Stimulated activated CD4-positive, alpha-beta T cell treated with anti-CD3 and anti-CD28 coated beads, Interleukin-2, amount 100 ng/mL, for 4 hours (primary cell): ENCODE measurements around the gene VOPP1.
"Not testable (repeated sequence)": the region's sequence is repeated elsewhere in the genome, so short reads cannot be mapped to it uniquely, and the experiment has no call there.

Source experiments
- DNase-seq: peaks from one replicate; pipeline ENCODE4 v3.0.0-alpha.2; 2020; ENCODE audit warnings: low read depth

VOPP1 gene

DNA sequence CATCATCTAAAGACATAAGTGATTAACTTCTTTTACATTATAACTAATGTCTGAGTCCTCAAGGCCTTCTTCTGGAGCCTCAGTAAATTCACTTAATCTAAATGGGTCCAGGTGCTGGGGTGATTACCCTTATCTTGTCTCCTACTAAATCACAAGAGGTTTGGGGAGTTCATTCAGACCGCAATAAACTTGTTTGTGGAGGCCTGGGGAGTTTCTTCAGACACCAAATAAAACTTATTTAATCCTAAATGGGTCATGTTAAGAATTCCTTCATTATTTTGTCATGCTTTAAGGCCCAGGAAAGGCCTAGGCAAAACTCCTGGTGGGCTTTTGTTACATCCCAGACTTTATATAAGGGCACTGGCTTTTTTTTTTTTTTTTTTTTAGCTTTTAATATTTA lies 62.1 kb downstream of the VOPP1 start:
- not testable (repeated sequence) for DNase-seq

DNA sequence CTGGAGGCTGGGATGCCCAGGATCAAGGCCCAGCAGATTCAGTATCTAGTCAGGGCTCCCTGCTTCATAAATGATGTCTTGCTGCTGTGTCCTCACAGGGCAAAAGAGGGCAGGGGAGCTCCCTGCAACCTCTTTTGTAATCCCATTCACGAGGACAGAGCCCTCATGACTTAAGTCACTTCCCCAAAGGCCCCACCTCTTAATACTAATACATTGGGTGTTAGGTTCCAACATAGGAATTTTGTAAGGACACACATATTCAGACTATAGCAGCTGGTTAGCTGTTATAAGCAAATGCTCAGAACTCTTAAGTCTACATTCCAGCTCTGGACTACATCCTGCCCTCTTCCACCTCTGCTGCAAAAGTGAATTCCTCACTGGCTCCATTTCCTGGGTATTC lies 63.0 kb downstream of the VOPP1 start:
- DNase-seq: no peak

DNA sequence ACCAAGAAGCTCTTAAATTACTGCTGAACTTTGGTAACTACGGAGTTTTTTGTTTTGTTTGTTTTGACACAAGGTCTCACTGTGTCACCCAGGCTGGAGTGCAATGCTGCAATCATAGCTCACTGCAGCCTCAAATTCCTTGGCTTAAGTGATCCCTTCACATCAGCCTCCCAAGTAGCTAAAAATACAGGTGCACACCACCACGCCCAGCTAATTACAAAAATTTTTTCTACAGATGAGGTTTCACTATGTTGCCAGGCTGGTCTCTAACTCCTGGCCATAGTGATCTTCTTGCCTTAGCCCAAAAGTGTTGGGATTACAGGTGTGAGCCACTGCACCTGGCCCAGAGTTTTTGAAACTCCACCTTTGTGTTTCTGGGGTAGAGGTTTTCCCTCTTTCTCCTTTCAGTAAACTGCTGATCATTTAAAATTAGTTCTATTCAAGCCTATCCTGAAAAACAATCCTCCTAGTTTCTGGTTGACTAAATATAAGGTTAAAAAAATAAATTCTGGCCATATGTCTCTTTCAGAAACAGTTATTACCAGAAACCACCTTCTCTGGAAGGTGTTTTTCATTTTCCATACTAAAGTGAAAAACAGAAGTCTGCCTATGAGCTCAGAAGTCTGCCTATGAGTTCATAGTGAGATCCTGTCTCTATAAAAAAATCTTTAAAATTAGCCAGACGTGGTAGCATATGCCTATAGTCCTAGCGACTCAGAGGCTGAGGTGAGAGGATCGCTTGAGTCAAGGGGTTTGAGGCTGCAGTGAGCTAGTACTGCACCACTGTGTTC lies 63.9 kb downstream of the VOPP1 start:
- DNase-seq: no peak

- DNase-seq: no peak
Measured at GRCh38 chr7:55507743-55508142, 64.6 kb downstream of the VOPP1 start.

DNA sequence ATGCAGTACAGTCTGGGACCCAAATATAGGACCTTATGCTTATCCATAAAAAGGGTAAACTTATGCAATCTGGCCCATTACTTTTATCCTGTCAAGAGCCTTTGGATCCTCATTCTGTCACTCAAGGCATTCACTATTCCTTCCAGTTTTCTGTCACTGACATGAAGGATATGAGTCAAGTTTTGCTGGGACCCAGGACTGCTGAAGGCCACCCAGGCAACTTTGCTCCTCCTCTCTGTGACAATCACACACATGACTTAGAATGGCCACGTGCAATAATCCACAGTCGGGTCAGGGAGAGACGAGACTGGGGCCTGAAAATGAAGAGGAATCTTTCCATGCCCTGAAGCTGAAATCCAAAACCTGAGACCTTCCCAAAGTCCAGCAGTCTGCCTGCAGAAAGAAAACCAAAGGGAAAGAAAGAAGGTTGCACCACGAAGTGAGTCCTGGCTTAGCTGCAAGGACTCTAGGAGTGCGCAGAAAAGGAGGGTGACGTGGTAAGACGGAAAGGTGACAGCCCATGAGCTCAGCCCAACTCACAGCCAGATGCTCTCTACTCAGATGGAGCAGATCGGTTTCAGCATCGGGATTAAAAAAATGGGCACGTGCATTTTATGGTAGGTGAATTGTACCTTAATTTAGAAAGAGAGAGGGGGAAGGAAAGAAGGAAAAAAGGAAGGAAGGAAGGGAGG lies 67.2 kb downstream of the VOPP1 start:
- no peak for DNase-seq

DNA sequence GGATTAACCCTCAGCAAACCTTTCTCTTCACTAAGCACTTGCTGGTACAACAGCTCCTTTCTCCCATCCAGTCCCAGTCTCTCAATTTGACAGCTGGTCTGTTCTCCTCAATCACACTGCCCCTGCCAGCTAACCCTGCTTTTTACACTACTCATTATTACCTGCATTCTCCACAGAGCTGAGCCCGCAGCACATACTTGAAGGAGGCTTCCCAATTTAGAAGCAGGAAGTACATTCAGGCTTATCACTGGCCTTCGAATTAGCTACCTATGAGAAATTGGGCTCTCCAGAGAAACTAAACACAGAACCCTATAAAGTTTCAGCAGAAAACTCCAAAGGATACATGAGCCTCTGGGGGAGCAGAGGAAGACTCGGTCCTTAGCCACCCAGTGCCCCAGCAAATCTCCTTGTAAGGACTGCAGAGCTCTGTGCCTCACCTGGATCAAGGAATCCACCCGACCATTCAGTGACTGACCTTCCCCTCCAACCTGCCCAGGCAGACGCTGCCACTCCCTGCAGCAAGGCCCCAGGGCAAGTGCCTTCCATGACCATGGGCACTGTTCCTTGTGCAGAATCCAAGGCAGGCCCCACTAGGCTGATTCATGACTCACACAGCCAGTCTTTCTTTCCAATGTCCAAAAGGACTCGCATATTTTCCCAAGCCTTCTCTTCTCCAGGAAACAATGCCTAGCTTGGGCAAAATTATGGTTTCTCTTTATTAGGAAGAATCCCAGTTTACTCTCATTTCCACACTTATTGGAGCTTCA lies 68.0 kb downstream of the VOPP1 start:
- no peak for DNase-seq

DNA sequence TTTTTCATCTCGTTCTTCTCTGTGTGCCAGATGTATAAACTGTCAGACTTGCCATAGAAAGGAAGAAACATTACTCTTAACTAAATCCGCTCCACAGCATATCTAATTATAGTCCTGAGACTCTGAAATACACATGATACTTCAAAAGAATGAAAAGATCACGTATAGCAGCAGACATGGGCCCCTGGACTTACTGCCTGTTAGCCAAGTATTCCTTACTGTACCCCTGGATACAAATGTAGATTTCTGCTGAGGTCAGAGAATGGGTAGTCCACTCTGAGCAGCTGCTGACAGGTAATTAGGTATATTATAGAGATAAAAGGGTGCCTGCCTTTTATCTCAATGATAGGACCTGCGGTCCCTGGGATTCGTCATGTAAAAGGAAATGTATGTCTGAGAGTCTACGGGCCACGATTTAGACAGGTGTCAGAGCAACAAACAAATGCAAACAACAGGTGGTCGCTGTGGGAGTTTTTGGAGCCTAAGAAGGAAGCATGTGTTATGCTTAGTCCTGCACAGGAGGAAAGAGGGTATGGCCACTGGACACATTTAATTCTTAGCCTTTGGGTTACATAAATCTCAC lies 69.4 kb downstream of the VOPP1 start:
- DNase-seq: no peak

DNA sequence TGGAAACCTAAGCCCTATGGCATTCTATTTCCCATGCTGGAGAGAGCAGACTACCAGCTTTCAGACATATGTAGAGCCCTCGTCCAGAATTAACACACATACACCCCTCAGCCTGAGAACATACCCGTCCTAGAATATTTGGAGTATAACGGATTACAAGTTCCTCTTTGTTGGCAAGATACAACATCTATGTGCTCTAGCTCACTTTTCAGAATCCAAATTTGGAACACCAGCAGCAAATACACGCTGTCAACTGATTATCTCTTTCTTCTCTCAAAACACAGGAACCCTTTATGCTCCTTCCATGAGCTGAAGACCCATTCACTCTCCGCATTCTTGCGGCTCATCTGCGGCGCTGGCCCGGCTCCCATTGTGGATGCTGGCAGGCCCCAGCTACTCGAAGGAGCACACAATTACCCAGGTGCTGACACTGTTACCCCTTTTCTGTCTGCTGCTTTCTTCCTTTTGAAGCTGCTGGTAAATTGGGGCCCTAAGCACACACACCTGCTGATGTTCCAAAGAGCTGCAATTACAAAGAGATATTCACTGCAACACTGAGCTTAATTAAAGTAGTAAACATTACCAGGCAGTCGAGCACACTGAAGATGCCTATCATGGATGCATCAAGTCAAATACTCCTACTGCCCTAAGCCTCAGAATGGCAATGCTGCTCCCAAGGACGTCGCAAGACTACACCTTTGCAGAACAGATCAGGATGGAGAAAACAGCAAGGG lies 70.0 kb downstream of the VOPP1 start:
- DNase-seq: no peak

GRCh38 chr7:55501611-55502010 lies 70.7 kb downstream of the VOPP1 start:
- no peak for DNase-seq

DNA sequence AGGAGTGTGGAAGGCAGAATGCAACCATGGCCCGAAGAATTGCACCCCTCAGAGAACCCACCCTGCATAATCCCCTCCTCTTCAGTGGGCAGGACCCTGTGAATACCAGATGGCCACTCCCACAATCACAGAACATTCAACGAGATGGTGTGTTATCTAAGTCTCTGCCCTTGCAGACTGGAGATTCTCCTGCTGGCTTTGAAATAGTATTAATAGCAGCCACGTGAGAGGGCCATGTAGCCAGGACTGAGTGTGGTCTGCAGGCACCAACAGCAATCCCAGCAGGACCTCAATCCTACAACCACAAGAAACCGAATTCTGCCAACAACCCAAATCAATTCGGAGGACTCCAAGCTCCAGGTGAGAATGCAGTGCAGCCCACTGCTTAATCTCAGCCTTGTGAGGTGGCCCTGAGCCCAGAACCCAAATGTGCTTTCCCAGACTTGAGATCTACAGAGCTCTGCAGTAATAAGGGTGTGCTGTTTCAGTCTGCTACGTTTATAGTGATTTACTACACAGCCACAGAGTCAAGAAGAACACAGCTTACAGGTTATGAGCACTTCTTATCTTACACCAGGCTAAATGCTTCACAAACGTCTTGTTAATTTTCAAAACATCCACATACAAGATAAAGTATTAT lies 72.1 kb downstream of the VOPP1 start:
- DNase-seq: no peak

- no peak for DNase-seq
Measured at GRCh38 chr7:55499591-55499990, 72.7 kb downstream of the VOPP1 start.

DNA sequence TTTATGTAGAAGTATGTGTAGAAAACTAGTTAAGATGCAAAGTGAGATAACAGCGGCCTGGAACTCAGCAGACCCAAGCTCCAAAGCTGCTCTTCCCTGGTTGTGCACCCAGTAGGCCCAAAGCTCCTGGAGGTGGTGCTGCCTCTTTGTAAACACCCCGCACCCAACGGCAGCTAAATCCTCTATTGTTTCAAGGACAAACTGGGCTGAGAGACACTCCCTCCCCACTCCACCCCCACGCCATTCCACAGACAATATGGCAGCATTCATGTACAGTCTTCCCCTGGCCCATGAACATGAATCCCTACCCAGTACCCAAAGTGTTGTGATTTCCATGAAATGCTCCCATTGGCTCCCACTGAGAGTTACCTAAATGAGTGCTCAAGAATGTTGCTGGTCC lies 73.5 kb downstream of the VOPP1 start:
- no peak for DNase-seq

GRCh38 chr7:55498142-55498541 lies 74.2 kb downstream of the VOPP1 start:
- no peak for DNase-seq

GRCh38 chr7:55497521-55497920 lies 74.8 kb downstream of the VOPP1 start:
- no peak for DNase-seq

GRCh38 chr7:55496906-55497305 lies 75.4 kb downstream of the VOPP1 start:
- DNase-seq: no peak

- no peak for DNase-seq
Measured at GRCh38 chr7:55494951-55495350, 77.4 kb downstream of the VOPP1 start.

GRCh38 chr7:55493408-55493807 lies 78.9 kb downstream of the VOPP1 start:
- no peak for DNase-seq

DNA sequence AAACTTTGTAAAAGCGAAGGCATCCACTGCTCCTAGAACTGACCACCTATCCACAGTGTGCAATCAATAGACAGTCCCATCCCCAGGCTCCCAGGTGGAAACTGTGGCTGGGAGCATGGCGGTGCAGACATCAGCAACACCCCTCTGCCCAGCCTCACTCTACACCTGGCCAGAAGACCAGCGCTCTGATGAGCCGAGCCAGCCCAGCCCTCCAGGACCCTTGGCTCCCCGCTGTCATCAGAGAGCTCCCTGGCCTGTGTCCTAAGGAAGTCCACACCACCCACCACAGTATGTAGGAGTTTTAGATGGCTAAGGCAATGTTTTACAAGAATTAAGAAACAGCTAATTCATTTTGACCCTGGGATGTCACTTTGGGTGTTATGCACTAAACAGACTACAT lies 81.0 kb downstream of the VOPP1 start:
- no peak for DNase-seq

DNA sequence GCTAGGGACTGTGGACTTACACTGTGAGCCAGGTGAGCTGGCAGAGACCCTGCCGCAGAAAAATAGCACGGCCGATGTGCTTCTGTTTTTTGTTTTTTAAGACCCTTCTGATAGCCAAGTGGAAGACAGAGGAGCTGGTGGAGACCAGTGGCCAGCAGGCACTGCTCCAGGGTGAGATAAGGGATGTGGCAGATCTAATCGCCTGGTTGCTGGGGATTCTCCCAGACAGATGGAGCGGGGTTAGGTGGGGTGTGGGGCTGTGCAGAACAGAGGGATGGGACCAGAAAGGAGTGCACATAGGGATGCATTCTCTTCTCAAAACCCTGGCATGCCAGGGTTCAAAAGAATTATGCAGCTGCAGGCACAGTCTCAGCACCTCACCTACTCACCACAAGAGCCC lies 82.2 kb downstream of the VOPP1 start:
- DNase-seq: no peak

- DNase-seq: no peak
Measured at GRCh38 chr7:55489552-55489951, 82.8 kb downstream of the VOPP1 start.

GRCh38 chr7:55488804-55489340 lies 83.4 kb downstream of the VOPP1 start:
- no peak for DNase-seq
